ENCODE results near the gene DGCR8. TPM values are rescaled to one million over a fixed set of nuclear protein-coding genes. Genes with fewer than 3 reads are reported as not detected.
"Not testable (repeated sequence)": the region's sequence is repeated elsewhere in the genome, so short reads cannot be mapped to it uniquely, and the experiment has no call there.

The DGCR8 gene
- polyA plus RNA-seq, 1 donor, result 36.5 TPM

- DNase-seq, result no peak
- Histone ChIP-seq H3K9me3 (ENCODE audit: control insufficient read depth, low read depth, low read length) (no peaks in the 10 kb centered on the region), H3K27ac (ENCODE audit: low read length) (no peak overlapping the region), H3K27me3 (ENCODE audit: control insufficient read depth, insufficient read depth, low read length) (no peaks in the 10 kb centered on the region), H3K4me3 (ENCODE audit: low read length) (no peak overlapping the region), H3K36me3 (ENCODE audit: control insufficient read depth, insufficient read depth, low read length) (no peaks in the 10 kb centered on the region), H3K4me1 (ENCODE audit: control insufficient read depth, insufficient read depth, low read length) (no peaks in the 10 kb centered on the region)
- no CpG with 5 or more reads among the region's 15 CpGs for WGBS (ENCODE audit: insufficient coverage, low lambda C conversion rate)
These were observed 77.6 kb downstream of the DGCR8 start for GRCh38 chr22:20157430-20158183.

GRCh38 chr22:20158391-20159036 is 78.5 kb downstream of the DGCR8 start:
- no peaks in the 10 kb centered on the region for H3K4me1 ChIP-seq (ENCODE audit: control insufficient read depth, insufficient read depth, low read length)
- 60% methylated on average over 1 of the region's 15 CpGs for WGBS (ENCODE audit: insufficient coverage, low lambda C conversion rate)
- no peak overlapping the region for H3K27ac ChIP-seq (ENCODE audit: low read length)
- no peaks in the 10 kb centered on the region for H3K27me3 ChIP-seq (ENCODE audit: control insufficient read depth, insufficient read depth, low read length)
- no peak for DNase-seq
- no peaks in the 10 kb centered on the region for H3K9me3 ChIP-seq (ENCODE audit: control insufficient read depth, low read depth, low read length)
- no peak overlapping the region for H3K4me3 ChIP-seq (ENCODE audit: low read length)
- H3K36me3 ChIP-seq (ENCODE audit: control insufficient read depth, insufficient read depth, low read length), result no peaks in the 10 kb centered on the region

DNA sequence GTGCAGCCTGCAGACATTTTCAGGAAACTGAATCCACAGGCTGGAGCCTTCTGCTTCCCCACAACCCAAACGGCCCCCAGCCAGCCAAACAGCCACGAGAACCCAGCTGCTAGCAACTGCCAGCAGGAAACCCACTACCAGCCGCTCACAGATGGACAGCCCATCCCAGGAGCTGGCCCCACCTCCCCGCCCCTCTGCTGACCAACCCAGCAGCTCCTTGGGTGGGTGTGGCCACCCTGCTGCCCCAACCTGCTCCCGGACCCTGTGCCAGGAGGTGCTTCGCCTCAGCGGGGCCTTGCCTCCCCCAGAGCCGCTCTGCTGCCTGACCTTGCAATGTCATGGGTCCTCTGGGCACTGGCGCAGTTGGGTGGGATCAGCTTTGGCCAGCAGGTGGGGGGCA is 79.0 kb downstream of the DGCR8 start:
- Histone ChIP-seq H3K36me3 (ENCODE audit: control insufficient read depth, insufficient read depth, low read length) (no peaks in the 10 kb centered on the region), H3K27me3 (ENCODE audit: control insufficient read depth, insufficient read depth, low read length) (no peaks in the 10 kb centered on the region), H3K4me1 (ENCODE audit: control insufficient read depth, insufficient read depth, low read length) (no peaks in the 10 kb centered on the region), H3K27ac (ENCODE audit: low read length) (no peak overlapping the region), H3K9me3 (ENCODE audit: control insufficient read depth, low read depth, low read length) (no peaks in the 10 kb centered on the region), H3K4me3 (ENCODE audit: low read length) (no peak overlapping the region)
- WGBS (ENCODE audit: insufficient coverage, low lambda C conversion rate), result no CpG with 5 or more reads among the region's 9 CpGs
- no peak for DNase-seq

DNA sequence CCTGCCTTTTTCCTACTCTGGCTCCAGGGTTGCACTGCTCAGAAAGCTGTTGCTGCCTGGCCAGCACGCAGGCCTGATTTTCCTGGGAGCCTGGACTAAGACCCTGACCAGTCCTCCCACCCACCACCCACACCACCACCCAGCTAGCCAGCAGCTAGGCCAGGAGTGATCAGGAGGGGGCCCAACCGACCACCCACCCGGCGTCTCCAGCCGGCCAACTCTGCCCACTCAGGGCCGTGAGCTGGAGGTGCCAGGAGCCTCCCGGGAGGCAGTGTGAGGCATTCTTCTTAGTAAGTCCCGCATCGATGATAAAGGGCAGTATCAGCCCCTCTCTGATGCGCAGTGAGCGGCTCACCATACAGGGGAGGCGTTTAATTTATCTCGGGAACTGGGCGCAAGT is 79.5 kb downstream of the DGCR8 start:
- not testable (repeated sequence) for H3K4me3 ChIP-seq (ENCODE audit: low read length); H3K27me3 ChIP-seq (ENCODE audit: control insufficient read depth, insufficient read depth, low read length); DNase-seq; H3K27ac ChIP-seq (ENCODE audit: low read length); H3K36me3 ChIP-seq (ENCODE audit: control insufficient read depth, insufficient read depth, low read length); H3K4me1 ChIP-seq (ENCODE audit: control insufficient read depth, insufficient read depth, low read length); H3K9me3 ChIP-seq (ENCODE audit: control insufficient read depth, low read depth, low read length)
- WGBS (ENCODE audit: insufficient coverage, low lambda C conversion rate), result no CpG with 5 or more reads among the region's 14 CpGs

DNA sequence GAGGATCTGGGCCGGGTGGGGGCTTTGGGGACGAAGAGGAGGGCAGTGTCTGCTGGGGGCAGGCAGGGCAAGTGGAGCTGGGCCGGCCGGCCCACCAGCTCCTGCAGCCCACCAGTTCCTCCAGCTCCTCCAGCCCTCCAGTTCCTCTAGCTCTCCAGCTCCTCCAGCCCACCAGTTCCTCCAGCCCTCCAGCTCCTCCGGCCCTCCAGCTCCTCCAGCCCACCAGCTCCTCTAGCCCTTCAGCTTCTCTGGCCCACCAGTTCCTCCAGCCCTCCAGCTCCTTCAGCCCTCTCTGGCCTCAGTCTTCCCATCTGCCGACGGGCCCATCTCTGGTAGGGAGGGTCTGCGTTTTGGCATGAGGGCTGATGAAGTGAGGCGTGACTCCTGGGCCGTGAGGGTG is 80.0 kb downstream of the DGCR8 start:
- DNase-seq, result no peak
- Histone ChIP-seq H3K27ac (ENCODE audit: low read length) (no peak overlapping the region), H3K27me3 (ENCODE audit: control insufficient read depth, insufficient read depth, low read length) (no peaks in the 10 kb centered on the region), H3K36me3 (ENCODE audit: control insufficient read depth, insufficient read depth, low read length) (no peaks in the 10 kb centered on the region), H3K9me3 (ENCODE audit: control insufficient read depth, low read depth, low read length) (no peaks in the 10 kb centered on the region), H3K4me1 (ENCODE audit: control insufficient read depth, insufficient read depth, low read length) (no peaks in the 10 kb centered on the region), H3K4me3 (ENCODE audit: low read length) (no peak overlapping the region)
- no CpG with 5 or more reads among the region's 10 CpGs for WGBS (ENCODE audit: insufficient coverage, low lambda C conversion rate)

Other genes with a start within 250 kb of the DGCR8 start
- 4.4 TPM for gene GNB1L, start 225.4 kb upstream of the DGCR8 start, polyA plus RNA-seq
- 19.5 TPM for gene RTL10, start 225.4 kb upstream of the DGCR8 start, polyA plus RNA-seq
- gene COMT, start 138.5 kb upstream of the DGCR8 start, polyA plus RNA-seq, result 182 TPM
- gene TXNRD2, start 138.4 kb upstream of the DGCR8 start, polyA plus RNA-seq, result 22.5 TPM
- 21.8 TPM for gene ARVCF, start 63.4 kb upstream of the DGCR8 start, polyA plus RNA-seq
- gene TANGO2, start 59.1 kb upstream of the DGCR8 start, polyA plus RNA-seq, result 16.5 TPM
- gene RANBP1, start 35.9 kb downstream of the DGCR8 start, polyA plus RNA-seq, result 136 TPM
- 51.3 TPM for gene TRMT2A, start 37.0 kb downstream of the DGCR8 start, polyA plus RNA-seq
- 34.1 TPM for gene ZDHHC8, start 51.6 kb downstream of the DGCR8 start, polyA plus RNA-seq
- gene CCDC188, start 70.8 kb downstream of the DGCR8 start, polyA plus RNA-seq, result 2.7 TPM
- gene RTN4R, start 188.1 kb downstream of the DGCR8 start, polyA plus RNA-seq, result 7.5 TPM
- gene DGCR6L, start 239.8 kb downstream of the DGCR8 start, polyA plus RNA-seq, result 46.7 TPM

Data from large intestine (tissue), 3 donors.